Muscle layer of duodenum (tissue), 2 donors: ENCODE measurements around the gene MVB12B.

Experiments
- H3K27ac ChIP-seq: one replicate; pipeline ENCODE4 v1.7.0; 2013; ENCODE audit warnings: mild to moderate bottlenecking, low read length
- H3K27me3 ChIP-seq: one replicate; pipeline ENCODE4 v1.7.0; 2013; ENCODE audit warnings: low read depth, mild to moderate bottlenecking, control low read depth, low read length
- H3K36me3 ChIP-seq, 2 donors: one replicate each; pipeline ENCODE4 v1.7.0; 2013; ENCODE audit warnings: low read length in 2 of 2, control low read depth in 1 of 2, mild to moderate bottlenecking in 1 of 2; ENCODE audit not compliant: insufficient read depth in 2 of 2, control insufficient read depth in 1 of 2
- H3K4me1 ChIP-seq, 2 donors: one replicate each; pipeline ENCODE4 v1.7.0; 2013; ENCODE audit warnings: low read length in 2 of 2, mild to moderate bottlenecking in 2 of 2, control low read depth in 1 of 2, moderate library complexity in 1 of 2; ENCODE audit not compliant: insufficient read depth in 2 of 2, control insufficient read depth in 1 of 2
- H3K4me3 ChIP-seq, 2 donors: one replicate each; pipeline ENCODE4 v1.7.0; 2013; ENCODE audit warnings: low read length in 2 of 2, low read depth in 1 of 2, mild to moderate bottlenecking in 1 of 2
- H3K9me3 ChIP-seq, 2 donors: one replicate each; pipeline ENCODE4 v1.7.0; 2013; ENCODE audit warnings: low read length in 2 of 2, control low read depth in 1 of 2, mild to moderate bottlenecking in 1 of 2; ENCODE audit not compliant: control insufficient read depth in 1 of 2
- donor health status: healthy.

Gene MVB12B

DNA sequence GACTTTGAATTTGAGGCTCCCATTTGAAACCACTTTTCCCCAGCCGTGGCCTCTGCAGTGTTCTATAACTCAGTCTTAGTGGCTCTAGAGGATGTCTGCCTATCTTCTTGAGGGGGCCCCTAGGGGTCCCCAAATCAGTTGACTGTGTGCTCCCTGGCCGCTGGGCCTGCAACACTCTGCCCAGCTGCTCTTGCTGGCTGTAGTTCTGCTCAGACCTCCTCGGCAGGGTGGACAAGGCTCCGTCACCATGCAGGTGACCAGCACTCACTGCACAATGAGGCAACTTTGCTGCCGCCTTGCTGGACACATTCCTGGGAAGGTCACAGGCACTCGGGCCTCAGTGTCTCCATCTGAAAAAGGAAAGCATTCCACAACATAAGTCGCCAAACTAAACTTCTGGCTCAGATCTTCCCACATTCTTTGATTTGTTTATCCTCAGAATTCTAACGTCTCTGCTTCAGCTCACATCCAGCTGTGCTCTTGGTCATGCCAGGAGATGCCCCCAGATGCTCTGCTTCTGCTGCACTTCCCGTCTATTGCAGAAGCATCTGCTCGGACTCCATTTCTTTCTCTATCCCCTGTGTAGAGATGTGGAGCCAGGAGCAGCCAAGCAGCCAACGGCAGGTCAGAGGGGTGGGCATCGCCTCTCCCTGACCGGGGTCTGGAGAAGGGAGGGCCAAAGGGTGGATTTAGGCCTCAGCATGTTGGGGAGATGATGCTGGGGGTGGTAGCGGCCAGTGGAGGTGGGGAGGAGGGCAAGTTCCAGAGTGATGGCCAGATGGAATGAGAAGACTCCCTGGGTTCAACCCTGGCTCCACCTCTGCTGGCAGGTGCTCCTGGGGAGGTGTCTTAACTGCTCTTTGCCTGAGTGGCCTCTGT is 133.6 kb downstream of the MVB12B start:
- Histone ChIP-seq H3K9me3 (no peaks in the 10 kb centered on the region), H3K36me3 (no peaks in the 10 kb centered on the region), H3K27ac (no peak overlapping the region), H3K4me1 (no peaks in the 10 kb centered on the region), H3K27me3 (no peaks in the 10 kb centered on the region), H3K4me3 (no peak overlapping the region)

DNA sequence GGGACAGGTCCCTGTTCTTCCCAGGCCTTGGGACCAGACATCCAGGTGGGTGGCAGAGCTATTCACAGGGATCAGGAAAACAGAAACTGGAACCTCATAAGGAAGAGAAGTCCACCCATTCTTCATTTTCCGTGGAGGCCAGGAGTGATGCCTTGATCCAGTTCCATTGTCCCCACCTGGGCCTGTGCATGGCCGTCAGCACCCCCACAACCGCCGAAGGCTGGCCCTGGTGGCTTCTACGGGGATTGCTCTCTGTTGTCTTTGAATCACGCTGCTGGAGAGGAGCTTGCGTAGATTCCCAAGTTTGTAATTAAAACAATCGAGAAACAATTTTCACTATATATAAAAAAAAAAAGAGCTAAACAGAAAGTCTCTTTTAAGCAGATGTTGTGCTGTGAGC is 134.4 kb downstream of the MVB12B start:
- H3K36me3 ChIP-seq: no peaks in the 10 kb centered on the region
- H3K27me3 ChIP-seq: no peaks in the 10 kb centered on the region
- no peaks in the 10 kb centered on the region for H3K9me3 ChIP-seq
- no peak overlapping the region for H3K4me3 ChIP-seq
- H3K4me1 ChIP-seq: no peaks in the 10 kb centered on the region
- no peak overlapping the region for H3K27ac ChIP-seq

DNA sequence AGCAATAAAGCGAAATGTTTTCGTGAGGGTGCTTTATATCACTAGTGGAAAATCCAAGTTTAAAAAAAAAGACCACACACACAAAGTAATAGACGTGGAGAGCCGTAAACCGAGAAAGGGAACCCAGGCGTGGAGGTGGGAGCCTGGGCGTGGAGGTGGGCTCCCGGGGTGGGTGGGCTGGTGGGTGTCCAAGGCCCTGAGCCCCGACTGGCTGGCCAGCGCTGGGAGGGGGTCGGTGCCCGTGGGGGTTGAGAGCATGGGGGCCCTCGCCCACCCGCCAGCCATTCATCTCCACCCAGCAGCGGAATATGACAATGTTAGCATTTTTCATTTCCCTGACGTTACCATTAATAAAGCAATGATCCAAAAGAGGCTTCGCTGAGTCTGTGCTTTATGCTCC is 135.0 kb downstream of the MVB12B start:
- Histone ChIP-seq H3K36me3 (no peaks in the 10 kb centered on the region), H3K27me3 (no peaks in the 10 kb centered on the region), H3K9me3 (no peaks in the 10 kb centered on the region), H3K4me3 (no peak overlapping the region), H3K27ac (no peak overlapping the region), H3K4me1 (no peaks in the 10 kb centered on the region)

DNA sequence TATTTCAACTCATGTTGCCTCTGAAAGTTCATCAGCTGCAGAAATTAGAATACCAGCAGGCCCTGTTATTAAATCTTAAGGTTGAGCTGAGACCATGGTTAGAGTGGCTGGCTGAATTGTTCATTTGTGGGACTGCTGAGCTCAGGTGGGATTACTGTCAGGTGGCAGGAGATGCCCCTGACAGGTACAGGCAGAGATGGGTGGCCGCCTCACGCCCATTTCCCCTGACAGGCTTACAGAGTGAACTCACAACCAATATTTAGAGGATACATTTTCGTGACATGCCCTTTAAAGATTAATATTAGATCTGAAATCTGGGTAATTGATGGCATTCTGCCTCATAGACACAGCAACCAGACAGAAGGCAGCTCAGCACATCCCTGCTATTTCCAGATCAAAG is 136.0 kb downstream of the MVB12B start:
- no peaks in the 10 kb centered on the region for H3K4me1 ChIP-seq
- H3K27me3 ChIP-seq: no peaks in the 10 kb centered on the region
- no peak overlapping the region for H3K4me3 ChIP-seq
- no peaks in the 10 kb centered on the region for H3K36me3 ChIP-seq
- no peaks in the 10 kb centered on the region for H3K9me3 ChIP-seq
- H3K27ac ChIP-seq: no peak overlapping the region

DNA sequence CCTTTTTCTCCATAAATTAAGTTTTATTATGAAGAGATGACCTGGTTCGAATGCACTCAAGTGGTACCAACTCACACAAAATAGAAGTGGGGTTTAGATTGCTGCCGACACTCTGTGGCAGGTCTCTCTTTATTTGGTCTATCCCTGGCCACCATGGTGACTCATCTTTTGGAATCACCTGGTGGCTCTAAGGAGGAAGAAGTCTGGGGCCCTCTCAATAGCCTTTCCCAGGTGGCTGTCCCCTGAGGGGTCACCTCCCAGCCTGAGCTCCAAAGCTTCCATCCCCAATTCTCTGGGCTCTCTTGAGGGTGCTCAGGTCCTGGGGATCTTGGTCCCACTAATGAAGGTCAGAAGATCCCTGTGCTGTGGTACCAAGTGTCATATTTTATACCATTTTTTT is 136.8 kb downstream of the MVB12B start:
- Histone ChIP-seq H3K9me3 (no peaks in the 10 kb centered on the region), H3K4me1 (no peaks in the 10 kb centered on the region), H3K36me3 (no peaks in the 10 kb centered on the region), H3K27me3 (no peaks in the 10 kb centered on the region), H3K4me3 (no peak overlapping the region), H3K27ac (no peak overlapping the region)

DNA sequence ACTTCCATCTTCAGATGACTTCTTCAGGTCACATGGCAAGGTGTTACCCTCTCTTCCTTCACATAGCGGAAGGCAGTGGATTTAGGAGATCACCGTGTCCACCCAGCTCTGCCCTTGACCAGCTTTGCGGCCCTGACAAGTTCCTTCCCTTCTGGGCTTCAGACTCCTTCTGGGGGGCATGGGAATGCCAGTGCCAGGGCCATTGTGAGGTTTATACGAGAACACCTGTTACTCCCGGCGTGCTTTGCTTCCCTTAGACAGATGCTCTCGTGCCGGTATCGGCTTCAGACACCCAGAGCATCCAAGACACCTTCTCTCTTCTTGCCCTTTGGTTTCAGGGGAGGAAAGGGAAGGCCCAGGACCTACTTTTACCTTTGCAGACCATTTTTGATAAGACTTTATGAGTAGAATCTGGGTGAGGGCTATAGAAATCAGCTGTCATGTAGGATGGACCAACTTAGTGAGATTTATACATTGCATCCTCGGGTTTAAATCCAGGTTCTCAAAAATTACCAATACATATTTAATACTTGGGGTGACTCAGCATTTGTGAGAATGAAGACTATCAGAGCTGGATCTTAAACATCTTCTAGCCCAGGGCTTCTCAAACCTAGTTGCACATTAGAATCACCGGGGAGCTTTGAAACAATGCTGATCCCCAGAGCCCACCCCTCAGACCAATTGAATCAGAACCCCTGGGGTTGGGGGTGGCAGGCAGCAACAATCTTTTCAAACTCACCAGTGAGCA is 138.2 kb downstream of the MVB12B start:
- H3K27ac ChIP-seq: no peak overlapping the region
- no peaks in the 10 kb centered on the region for H3K27me3 ChIP-seq
- H3K4me3 ChIP-seq: no peak overlapping the region
- H3K4me1 ChIP-seq: no peaks in the 10 kb centered on the region
- H3K36me3 ChIP-seq: no peaks in the 10 kb centered on the region
- H3K9me3 ChIP-seq: no peaks in the 10 kb centered on the region

DNA sequence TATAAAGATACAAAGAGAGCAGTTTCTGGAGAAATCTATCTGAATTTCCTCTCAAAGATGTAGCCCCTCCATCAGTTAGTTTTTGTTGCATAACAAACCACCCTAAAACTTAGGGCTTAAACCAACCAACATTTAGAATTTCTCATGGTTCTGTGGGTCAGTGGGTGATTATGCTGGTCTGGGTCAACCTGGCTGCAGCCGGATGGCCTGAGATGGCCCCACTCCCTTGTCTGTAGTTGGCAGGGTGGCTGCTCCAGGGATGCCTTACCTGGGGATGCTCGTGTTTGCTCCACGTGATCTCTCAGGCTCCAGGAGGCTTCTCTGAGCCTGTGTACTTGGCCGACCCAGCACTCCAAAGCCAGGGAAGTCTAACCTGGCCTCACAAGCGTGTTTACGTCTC is 139.3 kb downstream of the MVB12B start:
- no peaks in the 10 kb centered on the region for H3K9me3 ChIP-seq
- H3K4me3 ChIP-seq: no peak overlapping the region
- H3K36me3 ChIP-seq: no peaks in the 10 kb centered on the region
- no peak overlapping the region for H3K27ac ChIP-seq
- peaks cover 1 to 3% of the 10 kb centered on the region in 2 donors for H3K4me1 ChIP-seq
- H3K27me3 ChIP-seq: no peaks in the 10 kb centered on the region

DNA sequence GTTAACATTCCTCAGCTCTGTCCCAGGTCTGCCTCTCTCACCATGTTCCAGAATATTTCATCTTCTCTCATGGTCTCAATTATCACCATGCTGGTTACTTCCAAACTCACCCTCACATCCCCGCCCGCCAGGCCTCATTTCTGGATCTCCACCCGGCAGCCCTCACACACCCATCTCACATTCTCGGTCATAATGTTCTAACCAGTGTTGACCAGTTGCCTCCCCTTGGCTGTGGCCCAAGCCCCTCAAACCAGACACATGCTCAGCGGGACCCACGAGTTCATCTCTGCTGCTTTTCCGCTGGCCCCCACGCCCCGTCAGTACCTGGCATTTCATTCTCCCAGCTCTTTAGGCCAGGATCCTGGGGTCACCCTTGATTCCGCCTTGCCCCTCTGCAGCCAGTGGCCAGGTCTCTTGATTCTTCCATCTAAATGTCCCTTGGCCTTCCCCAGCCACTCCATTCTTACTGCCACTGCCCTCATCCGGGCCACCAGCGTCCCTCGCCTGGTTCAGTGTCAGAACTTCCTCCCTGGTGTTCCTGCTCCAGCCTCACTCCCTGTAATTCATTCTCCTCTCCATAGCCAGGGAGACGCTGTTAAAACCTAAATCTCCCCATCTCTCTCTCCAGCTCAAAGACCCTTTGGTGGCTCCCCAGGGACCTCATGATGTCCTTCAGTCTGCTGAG is 141.7 kb downstream of the MVB12B start:
- Histone ChIP-seq H3K27ac (no peak overlapping the region), H3K36me3 (no peaks in the 10 kb centered on the region), H3K9me3 (no peaks in the 10 kb centered on the region), H3K4me3 (no peak overlapping the region), H3K27me3 (no peaks in the 10 kb centered on the region), H3K4me1 (peaks cover 7 to 9% of the 10 kb centered on the region in 2 donors)

DNA sequence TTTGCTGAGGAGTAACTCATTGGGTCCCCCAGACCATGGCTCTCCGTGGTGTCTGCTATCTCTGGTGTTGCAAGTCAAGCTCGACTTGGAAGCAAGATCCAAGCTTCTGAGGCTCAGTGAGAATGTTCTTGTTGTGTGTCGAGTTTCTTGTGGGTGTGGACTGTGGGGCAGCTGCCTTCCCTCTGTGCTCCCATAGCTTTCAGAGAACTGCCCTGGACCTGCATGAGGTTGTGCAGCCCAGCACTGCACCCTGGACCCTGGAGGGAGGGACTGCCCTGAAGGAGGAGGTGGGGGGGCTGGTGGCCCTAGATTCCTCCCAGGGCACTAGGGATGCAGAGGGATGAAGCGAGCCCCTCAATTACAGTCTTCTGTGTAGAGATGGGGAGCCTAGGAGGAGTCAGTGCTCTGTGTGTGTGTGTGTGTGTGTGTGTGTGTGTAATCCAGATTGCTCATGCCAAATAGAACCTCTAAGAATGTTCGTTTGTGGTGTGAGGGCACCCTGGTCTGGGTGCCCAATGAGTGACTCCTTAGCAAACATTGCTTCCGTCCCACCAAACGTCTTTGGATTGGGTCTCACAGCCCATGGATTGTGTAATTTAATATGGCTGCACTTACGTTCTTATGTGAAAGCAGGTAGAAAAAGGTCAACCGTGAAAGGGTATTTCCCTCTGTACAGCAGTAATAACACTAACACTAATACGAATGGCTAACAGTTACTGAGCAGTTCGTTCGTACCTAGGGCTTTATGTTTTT is 143.8 kb downstream of the MVB12B start:
- H3K27ac ChIP-seq: no peak overlapping the region
- no peaks in the 10 kb centered on the region for H3K9me3 ChIP-seq
- H3K4me1 ChIP-seq: peaks cover 7 to 9% of the 10 kb centered on the region in 2 donors
- no peak overlapping the region for H3K4me3 ChIP-seq
- no peaks in the 10 kb centered on the region for H3K36me3 ChIP-seq
- H3K27me3 ChIP-seq: no peaks in the 10 kb centered on the region

DNA sequence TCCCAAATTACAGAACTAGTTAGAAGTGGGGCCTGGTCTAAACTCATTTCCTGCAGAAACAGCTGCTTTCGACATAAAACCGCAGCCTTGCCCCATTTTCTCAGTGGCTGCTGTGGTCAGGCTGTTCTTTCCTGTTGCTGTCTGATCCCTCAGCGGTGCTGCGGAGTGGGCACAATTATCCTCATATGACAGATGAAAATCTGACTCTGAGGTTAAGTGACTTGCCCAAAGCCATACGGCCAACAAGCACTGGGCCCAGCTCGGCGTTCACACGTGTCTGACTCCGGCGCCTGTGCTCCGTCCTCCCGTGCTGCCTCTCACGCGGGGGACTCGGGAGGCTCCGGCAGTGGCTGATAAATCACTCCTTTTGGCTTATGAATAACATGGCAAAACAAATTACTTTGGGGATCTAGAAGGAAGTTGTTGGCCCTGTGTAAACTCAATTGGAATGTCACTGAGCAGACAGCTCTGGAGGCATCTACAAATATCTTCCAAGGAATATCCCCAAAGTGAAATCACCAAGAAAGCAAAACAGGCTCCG is 144.5 kb downstream of the MVB12B start:
- Histone ChIP-seq H3K4me3 (peak overlapping the region in 1 of 2 donors; percentile 17), H3K9me3 (no peaks in the 10 kb centered on the region), H3K4me1 (peaks cover 7 to 9% of the 10 kb centered on the region in 2 donors), H3K36me3 (peaks cover 0 to 4% of the 10 kb centered on the region in 2 donors), H3K27me3 (no peaks in the 10 kb centered on the region), H3K27ac (no peak overlapping the region)
